Measurements from ENCODE around the gene CCNI.

CCNI gene

GRCh38 chr4:77001907-77002306, 73.9 kb downstream of the CCNI start:
- DNase-seq = no peak

DNA sequence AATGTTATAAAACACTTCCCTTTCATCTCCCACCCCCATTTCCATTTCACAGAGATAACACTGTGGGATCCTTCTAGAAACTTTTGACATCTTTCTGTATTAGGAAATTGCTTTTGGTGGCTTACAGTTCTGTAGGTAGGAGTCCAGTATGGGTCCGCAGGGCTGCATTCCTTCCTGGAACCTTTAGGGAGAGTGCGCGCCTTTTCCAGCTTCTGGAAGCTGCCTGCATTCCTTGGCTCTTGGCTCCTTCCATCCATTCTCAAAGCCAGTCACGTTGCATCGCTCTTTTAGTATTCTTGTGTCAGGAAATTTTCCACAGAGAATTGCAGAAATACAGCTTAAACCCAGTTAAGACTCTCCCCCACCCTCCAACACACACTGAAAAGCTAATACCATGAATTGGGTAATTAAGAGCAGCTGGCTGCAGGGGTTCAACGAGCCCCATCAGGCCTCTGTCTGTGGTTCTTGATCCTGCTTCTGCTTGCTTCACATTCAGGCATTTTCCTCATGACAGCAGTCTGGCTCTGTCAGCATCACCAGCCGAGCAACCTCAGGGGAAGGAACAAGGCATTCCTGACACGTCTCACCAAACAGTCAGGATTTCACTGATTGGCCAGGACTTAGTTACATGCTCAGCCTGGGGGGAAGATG, 77.4 kb downstream of the CCNI start:
- DNase-seq = no peak

DNA sequence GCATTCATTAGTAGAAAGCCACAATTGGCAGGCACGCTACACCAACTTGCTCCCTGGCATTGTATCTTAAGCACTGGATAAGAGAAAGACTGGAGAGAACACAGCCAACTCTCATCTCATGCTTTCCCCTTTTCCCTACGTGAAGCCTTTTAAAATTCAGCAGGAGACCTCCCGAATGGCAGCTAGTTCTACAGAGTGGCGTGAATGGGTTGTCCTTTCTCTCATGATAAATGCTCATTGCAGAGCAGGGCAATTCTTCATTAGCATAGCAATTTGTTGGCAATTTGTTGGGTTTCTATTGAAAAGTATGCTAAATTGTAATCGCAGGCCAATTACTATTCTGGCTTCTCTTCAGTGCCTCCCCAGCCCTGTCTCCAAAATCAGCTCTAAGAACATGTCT, 78.3 kb downstream of the CCNI start:
- no peak for DNase-seq
